ENCODE results near the gene ZNF614. TPM values are rescaled to one million over a fixed set of nuclear protein-coding genes. Genes with fewer than 3 reads are reported as not detected.

ZNF614 gene
- 8.3 and 9.4 TPM in 2 replicates for total RNA-seq

DNA sequence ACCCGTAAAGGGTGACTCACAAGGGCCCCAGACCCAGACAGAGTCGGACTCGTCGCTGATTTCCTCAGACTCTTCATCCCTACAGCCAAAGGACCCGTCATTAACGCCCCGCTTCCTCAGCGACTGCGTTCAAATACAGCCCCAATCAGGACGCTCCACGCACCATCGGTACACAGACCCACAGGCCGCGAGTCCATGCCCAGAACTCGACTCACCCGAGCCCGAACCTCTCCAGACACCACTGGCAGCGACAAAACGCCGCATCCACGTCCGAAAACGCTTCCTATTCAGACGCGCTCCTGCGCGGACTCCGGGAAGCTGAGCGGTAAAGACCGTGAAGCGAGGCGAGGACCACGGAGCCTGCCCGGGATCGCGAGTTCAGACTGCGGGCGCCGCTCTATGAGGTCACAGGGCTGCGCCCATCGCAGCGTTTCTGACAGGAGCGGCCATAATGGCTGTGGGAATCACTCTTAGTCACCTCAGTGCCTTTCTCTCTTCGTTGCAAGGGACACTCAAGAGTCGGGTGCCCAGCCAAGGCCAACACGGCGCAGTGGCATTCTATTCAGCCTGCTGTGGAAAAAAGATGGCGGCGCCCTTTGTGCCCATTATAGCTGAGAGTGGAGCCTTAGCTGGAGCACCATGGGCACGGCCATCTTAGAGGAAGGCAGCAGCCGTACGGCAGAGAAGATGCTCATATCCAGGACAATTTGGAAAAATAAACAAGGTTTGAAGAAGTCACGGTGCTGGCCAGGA lies at the start of gene ZNF614:
ZNF614 (minus strand) TSS at position 353 of the 753 bp plus-strand sequence. CDS start 2,634 bp downstream, outside the sequence.

DNA sequence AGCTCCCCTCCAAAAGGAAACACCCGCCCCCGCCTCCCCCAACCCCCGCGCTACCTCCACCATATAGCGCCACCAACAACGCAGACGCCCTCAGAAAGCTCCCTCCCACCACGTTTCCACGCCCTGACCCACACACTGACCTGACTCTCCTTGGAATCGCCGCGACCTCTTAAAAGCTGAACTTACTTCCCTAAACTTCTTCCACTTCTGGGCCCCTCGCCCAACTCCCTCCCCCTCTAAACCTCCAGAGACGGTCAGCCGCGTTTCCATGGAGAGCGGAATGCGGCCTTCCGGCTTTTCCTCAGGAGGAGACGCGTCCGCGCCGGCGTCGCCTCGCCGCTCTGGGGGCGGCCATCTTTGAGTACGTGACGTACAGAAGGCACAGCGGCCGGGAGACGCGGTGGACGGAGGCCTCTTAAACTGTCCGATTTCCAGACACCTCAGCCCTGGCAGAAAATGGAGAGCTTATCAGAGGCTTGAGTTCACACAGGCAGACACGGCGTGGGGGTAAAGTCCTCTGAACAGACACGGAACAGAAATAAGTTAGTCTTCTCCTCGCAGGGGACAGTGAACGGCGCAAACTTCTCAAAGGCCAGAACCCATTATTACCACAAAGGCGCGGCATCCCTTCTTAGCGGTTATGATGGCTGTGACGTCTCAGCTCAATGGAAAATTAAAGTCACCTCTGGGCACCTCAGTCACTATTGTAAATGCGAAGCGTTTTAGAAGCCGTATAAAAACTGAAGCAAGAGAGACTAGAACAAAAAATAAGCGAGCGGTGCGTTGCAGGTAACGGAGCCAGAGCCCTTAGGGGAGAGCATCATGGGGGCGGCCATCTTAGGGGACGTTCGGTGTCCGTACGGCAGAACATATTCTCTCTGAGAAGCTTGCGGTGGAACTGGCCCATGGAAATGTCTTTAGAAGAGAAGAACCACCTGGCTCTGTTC lies 20.6 kb upstream of the ZNF614 start, which contains the start of gene ZNF432:
ZNF432 (minus strand) TSS at position 284 of the 947 bp plus-strand sequence. CDS start 1,970 bp downstream, outside the sequence.

DNA sequence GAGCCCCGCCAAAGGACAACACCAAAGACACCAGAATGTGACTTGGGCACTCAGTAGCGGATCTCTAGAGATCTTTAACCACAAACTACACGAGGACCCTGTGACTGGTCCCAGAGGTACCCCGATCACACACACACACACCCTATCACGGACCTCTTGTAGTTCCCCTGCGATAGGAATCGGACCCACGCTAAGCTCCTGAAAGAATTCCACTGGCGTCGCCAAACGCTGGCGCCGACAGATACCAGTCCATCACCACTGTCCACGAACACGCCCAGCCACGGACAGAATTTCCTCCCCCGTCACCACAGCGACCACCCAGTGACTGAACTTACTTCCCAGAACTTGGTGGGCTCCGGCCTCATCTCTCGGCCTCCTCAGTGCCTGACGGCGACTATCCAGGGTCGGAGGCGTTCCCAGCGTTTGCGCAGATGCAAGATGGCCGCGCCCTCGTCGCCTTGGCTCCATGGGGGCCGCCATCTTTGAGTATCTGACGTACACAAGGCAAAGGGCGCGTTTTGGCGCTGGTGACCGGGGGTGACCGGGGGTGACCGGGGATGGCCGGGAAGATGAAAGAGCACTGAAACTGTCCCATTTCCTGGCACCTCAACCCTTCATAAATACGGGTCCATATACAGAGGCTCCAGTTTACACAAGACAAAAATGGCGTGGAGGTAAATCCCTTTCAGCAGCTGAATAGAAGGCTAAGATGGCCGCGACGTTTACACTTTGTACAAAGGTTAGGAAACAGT lies 20.2 kb downstream of the ZNF614 start, which contains the start of gene ZNF615:
ZNF615 (minus strand) TSS at position 406 of the 752 bp plus-strand sequence. CDS start 4,500 bp downstream, outside the sequence.

DNA sequence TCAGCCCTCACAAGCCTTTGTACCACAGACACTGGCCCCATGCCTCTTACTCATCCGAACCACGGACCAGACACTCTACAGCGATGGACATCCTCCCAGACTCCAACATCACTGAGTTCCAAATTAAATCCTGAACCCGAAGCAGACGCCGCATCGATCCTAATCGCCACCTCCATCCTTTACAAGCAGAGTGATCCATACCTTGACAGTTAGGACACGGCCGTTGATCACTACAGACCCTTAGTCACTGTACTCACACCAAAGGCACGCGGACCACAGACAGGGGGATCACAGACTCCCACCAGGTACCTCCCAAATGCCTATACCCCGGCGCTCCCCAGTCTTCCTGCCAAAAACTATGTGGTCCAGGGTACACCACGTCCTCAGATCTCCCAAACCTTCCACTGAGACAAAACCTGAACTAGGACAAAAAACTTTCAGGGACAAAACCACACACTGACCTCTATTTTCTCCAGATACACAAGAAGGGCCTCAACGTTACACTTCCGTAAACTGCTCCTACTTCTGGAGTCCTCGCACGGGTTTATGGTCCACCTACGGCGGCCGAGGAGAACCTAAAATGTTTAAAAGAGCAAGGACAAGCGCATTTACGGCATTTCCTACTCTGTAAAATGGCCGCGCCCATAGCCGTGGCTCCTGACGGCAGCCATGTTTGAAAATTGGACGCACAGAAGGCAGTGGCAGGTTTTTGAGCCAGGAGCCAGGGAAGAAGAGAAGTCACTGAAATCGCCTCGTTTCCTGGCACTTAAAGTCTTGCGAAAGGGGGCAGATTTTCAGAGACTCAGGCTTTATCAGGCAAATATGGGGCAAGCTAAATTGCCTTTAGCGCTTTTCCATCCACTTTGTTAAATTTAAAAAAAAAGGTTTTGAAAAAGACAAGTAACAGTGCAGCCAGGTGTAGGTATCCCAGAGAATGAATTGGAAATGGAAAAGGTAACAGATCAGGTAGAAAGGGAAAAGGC lies 41.6 kb downstream of the ZNF614 start, which contains the start of gene ZNF350:
ZNF350 (minus strand) TSS at position 532 of the 983 bp plus-strand sequence. CDS start 12,480 bp downstream, outside the sequence.

Other genes starting within 250 kb of the ZNF614 start
- gene FPR3, start 233.2 kb downstream of the ZNF614 start, total RNA-seq: under 0.01 and 2.4 TPM in 2 replicates
- gene ZNF577, start 140.4 kb downstream of the ZNF614 start, total RNA-seq: 2.7 and 6.6 TPM in 2 replicates
- 7.6 and 9.6 TPM in 2 replicates for gene ZNF649, start 123.4 kb downstream of the ZNF614 start, total RNA-seq
- 6.6 and 7.9 TPM in 2 replicates for gene ZNF613, start 100.9 kb downstream of the ZNF614 start, total RNA-seq
- gene ZNF350, start 41.5 kb downstream of the ZNF614 start, total RNA-seq: 8.0 and 10.3 TPM in 2 replicates
- 6.0 and 9.5 TPM in 2 replicates for gene ZNF615, start 20.2 kb downstream of the ZNF614 start, total RNA-seq
- gene ZNF432, start 20.5 kb upstream of the ZNF614 start, total RNA-seq: 5.3 and 8.6 TPM in 2 replicates
- gene ZNF841, start 67.4 kb upstream of the ZNF614 start, total RNA-seq: 13.0 and 21.0 TPM in 2 replicates
- 6.8 and 8.6 TPM in 2 replicates for gene ZNF616, start 111.6 kb upstream of the ZNF614 start, total RNA-seq
- 4.9 and 7.8 TPM in 2 replicates for gene ZNF836, start 143.2 kb upstream of the ZNF614 start, total RNA-seq
- 105 and 119 TPM in 2 replicates for gene PPP2R1A, start 161.7 kb upstream of the ZNF614 start, total RNA-seq
- gene ZNF766, start 241.2 kb upstream of the ZNF614 start, total RNA-seq: 8.7 and 11.8 TPM in 2 replicates

Data from endothelial cell of coronary artery (primary cell).